ENCODE data around the gene PTPN4. TPM values are rescaled to one million over a fixed set of nuclear protein-coding genes. Genes with fewer than 3 reads are reported as not detected.

The PTPN4 gene, protein sequence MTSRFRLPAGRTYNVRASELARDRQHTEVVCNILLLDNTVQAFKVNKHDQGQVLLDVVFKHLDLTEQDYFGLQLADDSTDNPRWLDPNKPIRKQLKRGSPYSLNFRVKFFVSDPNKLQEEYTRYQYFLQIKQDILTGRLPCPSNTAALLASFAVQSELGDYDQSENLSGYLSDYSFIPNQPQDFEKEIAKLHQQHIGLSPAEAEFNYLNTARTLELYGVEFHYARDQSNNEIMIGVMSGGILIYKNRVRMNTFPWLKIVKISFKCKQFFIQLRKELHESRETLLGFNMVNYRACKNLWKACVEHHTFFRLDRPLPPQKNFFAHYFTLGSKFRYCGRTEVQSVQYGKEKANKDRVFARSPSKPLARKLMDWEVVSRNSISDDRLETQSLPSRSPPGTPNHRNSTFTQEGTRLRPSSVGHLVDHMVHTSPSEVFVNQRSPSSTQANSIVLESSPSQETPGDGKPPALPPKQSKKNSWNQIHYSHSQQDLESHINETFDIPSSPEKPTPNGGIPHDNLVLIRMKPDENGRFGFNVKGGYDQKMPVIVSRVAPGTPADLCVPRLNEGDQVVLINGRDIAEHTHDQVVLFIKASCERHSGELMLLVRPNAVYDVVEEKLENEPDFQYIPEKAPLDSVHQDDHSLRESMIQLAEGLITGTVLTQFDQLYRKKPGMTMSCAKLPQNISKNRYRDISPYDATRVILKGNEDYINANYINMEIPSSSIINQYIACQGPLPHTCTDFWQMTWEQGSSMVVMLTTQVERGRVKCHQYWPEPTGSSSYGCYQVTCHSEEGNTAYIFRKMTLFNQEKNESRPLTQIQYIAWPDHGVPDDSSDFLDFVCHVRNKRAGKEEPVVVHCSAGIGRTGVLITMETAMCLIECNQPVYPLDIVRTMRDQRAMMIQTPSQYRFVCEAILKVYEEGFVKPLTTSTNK
- total RNA-seq = 24.5 and 28.3 TPM in 2 replicates

GRCh38 chr2:119759451-119760236 is at the start of gene PTPN4:
TSS of gene PTPN4 (plus strand) at chr2:119759922. CDS start at chr2:119809854, 49,932 bp downstream.
- peak within 1 kb of the TSS; percentile 90 for H3K4me3 Mint-ChIP-seq
- peak; percentile 95 for DNase-seq (ENCODE audit: low spot score)
- H3K27me3 Mint-ChIP-seq (ENCODE audit: insufficient read depth) = peaks cover 3% of the 10 kb centered on the region
- intact Hi-C loops (cut with micrococcal nuclease) = loop anchor here (1.0 to 10.0 kb wide), 14 partner anchors 55 to 1945 kb away; partner anchors contain the start of genes C2orf76, DBI, DDX18 and EPB41L5
- H3K9me3 Mint-ChIP-seq = no peaks in the 10 kb centered on the region
- H3K27ac Mint-ChIP-seq = peak within 1 kb of the TSS; percentile 94
- H3K36me3 Mint-ChIP-seq (ENCODE audit: low read depth) = no peaks in the 10 kb centered on the region
- peaks cover 53% of the 10 kb centered on the region for H3K4me1 Mint-ChIP-seq (ENCODE audit: low read depth)

- intact Hi-C loops (cut with micrococcal nuclease) = no loop called here
- no peaks in the 10 kb centered on the region for H3K36me3 Mint-ChIP-seq (ENCODE audit: low read depth)
- H3K27me3 Mint-ChIP-seq (ENCODE audit: insufficient read depth) = peaks cover 2% of the 10 kb centered on the region
- H3K9me3 Mint-ChIP-seq = no peaks in the 10 kb centered on the region
- no peak overlapping the region for H3K4me3 Mint-ChIP-seq
- H3K4me1 Mint-ChIP-seq (ENCODE audit: low read depth) = no peaks in the 10 kb centered on the region
- no peak overlapping the region for H3K27ac Mint-ChIP-seq
- DNase-seq (ENCODE audit: low spot score) = no peak
These were observed 49.4 kb upstream of the PTPN4 start for GRCh38 chr2:119710281-119710680.

DNA sequence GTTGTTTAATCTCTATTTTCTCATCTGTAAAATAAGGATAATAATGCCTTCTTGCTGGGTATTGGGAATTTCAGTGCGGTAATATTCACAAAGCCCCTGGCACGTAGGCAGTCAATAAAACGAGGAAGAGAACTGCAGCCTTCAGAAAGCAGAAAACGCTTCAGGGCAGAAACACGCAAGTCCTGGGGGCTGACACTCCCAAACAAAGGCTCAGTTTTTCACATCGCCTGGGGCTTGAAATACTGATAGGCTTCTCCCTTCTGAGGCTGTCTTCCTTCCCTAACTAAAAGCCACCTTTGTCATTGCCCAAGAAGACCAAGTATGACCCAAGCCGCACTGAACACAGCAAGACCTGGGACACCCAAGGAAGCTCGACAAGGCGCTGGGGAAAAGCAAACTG is 48.4 kb upstream of the PTPN4 start:
- Mint-ChIP-seq H3K4me3 (no peak overlapping the region), H3K4me1 (ENCODE audit: low read depth) (no peaks in the 10 kb centered on the region), H3K27ac (no peak overlapping the region), H3K36me3 (ENCODE audit: low read depth) (no peaks in the 10 kb centered on the region), H3K27me3 (ENCODE audit: insufficient read depth) (peaks cover 4% of the 10 kb centered on the region), H3K9me3 (no peaks in the 10 kb centered on the region)
- DNase-seq (ENCODE audit: low spot score) = no peak
- intact Hi-C loops (cut with micrococcal nuclease) = no loop called here

GRCh38 chr2:119712571-119712970 is 47.2 kb upstream of the PTPN4 start:
- H3K4me3 Mint-ChIP-seq = no peak overlapping the region
- intact Hi-C loops (cut with micrococcal nuclease) = no loop called here
- no peaks in the 10 kb centered on the region for H3K36me3 Mint-ChIP-seq (ENCODE audit: low read depth)
- H3K27me3 Mint-ChIP-seq (ENCODE audit: insufficient read depth) = peaks cover 4% of the 10 kb centered on the region
- no peaks in the 10 kb centered on the region for H3K4me1 Mint-ChIP-seq (ENCODE audit: low read depth)
- H3K27ac Mint-ChIP-seq = no peak overlapping the region
- no peaks in the 10 kb centered on the region for H3K9me3 Mint-ChIP-seq
- DNase-seq (ENCODE audit: low spot score) = no peak

DNA sequence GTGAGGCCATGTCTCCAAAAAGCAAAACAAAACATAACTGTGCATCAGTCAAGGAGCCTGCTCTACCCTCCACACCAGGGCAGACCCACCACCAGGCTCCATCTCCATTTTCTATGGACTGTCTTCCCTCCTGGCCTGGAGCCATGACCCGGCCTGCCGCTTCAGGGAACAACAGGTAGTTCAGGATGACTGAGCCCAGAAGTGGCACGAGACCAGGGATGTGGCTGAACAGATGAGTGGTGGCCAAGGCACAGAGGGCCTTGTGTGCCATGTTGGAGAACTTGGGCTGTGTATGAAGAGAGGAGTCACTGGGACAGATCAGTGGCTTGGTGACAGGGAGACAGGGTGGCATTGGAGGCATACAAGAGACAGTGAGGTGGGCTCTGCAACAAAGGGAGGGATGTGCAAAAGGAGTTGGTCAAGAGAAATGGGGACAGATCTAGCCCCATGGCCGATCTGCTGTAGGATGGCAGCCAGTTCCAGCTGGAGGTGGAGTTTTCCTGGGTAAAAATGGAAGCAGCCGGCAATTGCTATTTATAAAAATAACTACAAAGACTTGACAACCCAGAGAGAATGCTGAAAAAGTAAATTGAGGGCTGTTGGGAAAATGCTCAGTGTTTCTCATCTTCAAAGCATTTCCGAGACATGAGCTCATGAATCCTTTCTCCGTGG is 45.8 kb upstream of the PTPN4 start:
- intact Hi-C loops (cut with micrococcal nuclease) = no loop called here
- H3K27ac Mint-ChIP-seq = peak overlapping the region; percentile 7
- H3K4me3 Mint-ChIP-seq = no peak overlapping the region
- H3K27me3 Mint-ChIP-seq (ENCODE audit: insufficient read depth) = peaks cover 4% of the 10 kb centered on the region
- peaks cover 4% of the 10 kb centered on the region for H3K4me1 Mint-ChIP-seq (ENCODE audit: low read depth)
- no peaks in the 10 kb centered on the region for H3K36me3 Mint-ChIP-seq (ENCODE audit: low read depth)
- no peaks in the 10 kb centered on the region for H3K9me3 Mint-ChIP-seq
- no peak for DNase-seq (ENCODE audit: low spot score)

- no peaks in the 10 kb centered on the region for H3K36me3 Mint-ChIP-seq (ENCODE audit: low read depth)
- H3K9me3 Mint-ChIP-seq = no peaks in the 10 kb centered on the region
- H3K4me1 Mint-ChIP-seq (ENCODE audit: low read depth) = peaks cover 4% of the 10 kb centered on the region
- intact Hi-C loops (cut with micrococcal nuclease) = no loop called here
- no peak for DNase-seq (ENCODE audit: low spot score)
- H3K27ac Mint-ChIP-seq = no peak overlapping the region
- peaks cover 4% of the 10 kb centered on the region for H3K27me3 Mint-ChIP-seq (ENCODE audit: insufficient read depth)
- no peak overlapping the region for H3K4me3 Mint-ChIP-seq
These were observed 44.1 kb upstream of the PTPN4 start for GRCh38 chr2:119715409-119716283.

- Mint-ChIP-seq H3K36me3 (ENCODE audit: low read depth) (no peaks in the 10 kb centered on the region), H3K4me1 (ENCODE audit: low read depth) (peaks cover 4% of the 10 kb centered on the region), H3K9me3 (no peaks in the 10 kb centered on the region), H3K4me3 (no peak overlapping the region), H3K27ac (no peak overlapping the region), H3K27me3 (ENCODE audit: insufficient read depth) (peaks cover 2% of the 10 kb centered on the region)
- no peak for DNase-seq (ENCODE audit: low spot score)
- intact Hi-C loops (cut with micrococcal nuclease) = no loop called here
These were observed 43.4 kb upstream of the PTPN4 start for GRCh38 chr2:119716284-119716672.

DNA sequence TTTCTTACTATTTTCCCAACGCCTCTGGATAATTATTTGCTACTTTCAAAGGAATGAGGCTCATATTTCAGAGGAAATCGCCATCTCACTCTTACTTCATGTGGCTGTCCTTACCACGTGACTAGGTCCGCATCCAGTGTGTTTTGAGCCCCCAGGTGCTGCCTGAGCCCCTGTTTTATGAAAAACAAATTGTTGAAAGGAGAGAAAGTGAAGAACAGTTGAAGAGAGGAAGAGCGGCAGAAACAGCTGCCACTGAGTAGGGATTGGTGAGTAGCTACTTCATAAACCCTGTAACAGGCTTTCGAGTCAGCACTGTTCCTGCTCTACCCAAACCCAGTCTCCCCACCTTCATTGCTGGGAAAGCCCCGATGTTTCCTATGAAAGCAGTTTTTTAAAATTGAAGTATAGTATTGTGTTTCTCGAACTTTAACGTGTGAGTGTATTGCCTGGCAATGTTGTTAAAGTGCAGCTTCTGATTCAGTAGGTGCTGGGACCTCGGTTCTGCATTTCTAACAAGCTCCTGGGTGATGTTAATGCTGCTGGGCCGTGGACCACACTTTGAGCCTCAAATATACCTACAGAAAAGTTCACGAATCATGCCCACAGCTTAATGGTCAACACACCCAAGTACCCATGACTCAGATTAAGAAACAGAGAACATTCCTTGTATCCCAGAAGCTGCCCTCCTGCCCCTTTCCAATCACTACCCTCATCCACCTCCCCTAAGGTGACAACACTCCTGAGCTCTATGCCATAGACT is 41.0 kb upstream of the PTPN4 start:
- H3K9me3 Mint-ChIP-seq = no peaks in the 10 kb centered on the region
- H3K27ac Mint-ChIP-seq = no peak overlapping the region
- H3K4me1 Mint-ChIP-seq (ENCODE audit: low read depth) = peaks cover 6% of the 10 kb centered on the region
- peaks cover 5% of the 10 kb centered on the region for H3K27me3 Mint-ChIP-seq (ENCODE audit: insufficient read depth)
- intact Hi-C loops (cut with micrococcal nuclease) = no loop called here
- no peak for DNase-seq (ENCODE audit: low spot score)
- no peaks in the 10 kb centered on the region for H3K36me3 Mint-ChIP-seq (ENCODE audit: low read depth)
- no peak overlapping the region for H3K4me3 Mint-ChIP-seq

GRCh38 chr2:119719261-119719627 is 40.5 kb upstream of the PTPN4 start:
- DNase-seq (ENCODE audit: low spot score) = no peak
- Mint-ChIP-seq H3K9me3 (no peaks in the 10 kb centered on the region), H3K4me1 (ENCODE audit: low read depth) (peaks cover 11% of the 10 kb centered on the region), H3K36me3 (ENCODE audit: low read depth) (no peaks in the 10 kb centered on the region), H3K4me3 (no peak overlapping the region), H3K27me3 (ENCODE audit: insufficient read depth) (peaks cover 5% of the 10 kb centered on the region), H3K27ac (no peak overlapping the region)
- intact Hi-C loops (cut with micrococcal nuclease) = no loop called here

DNA sequence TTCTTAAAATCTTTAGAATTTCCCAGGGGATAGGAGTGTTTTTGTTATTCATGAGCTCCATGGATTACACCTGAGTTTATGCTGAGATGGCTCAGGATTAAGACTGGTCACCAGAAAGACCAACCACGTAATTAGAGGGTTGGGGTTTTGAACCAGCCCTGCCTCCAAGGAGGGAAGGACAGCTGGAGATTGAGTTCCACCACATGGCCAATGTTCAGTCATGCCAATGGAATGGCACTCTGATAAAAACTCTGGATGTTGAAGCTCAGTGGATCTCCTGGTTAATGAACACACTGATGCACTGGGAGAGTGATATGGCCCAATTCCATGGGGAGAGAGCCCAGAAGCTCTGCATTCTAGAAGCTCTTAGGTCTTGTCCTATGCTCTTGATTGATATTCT is 38.7 kb upstream of the PTPN4 start:
- Mint-ChIP-seq H3K27me3 (ENCODE audit: insufficient read depth) (peaks cover 3% of the 10 kb centered on the region), H3K27ac (no peak overlapping the region), H3K36me3 (ENCODE audit: low read depth) (no peaks in the 10 kb centered on the region), H3K9me3 (no peaks in the 10 kb centered on the region), H3K4me3 (no peak overlapping the region), H3K4me1 (ENCODE audit: low read depth) (peaks cover 12% of the 10 kb centered on the region)
- no peak for DNase-seq (ENCODE audit: low spot score)
- intact Hi-C loops (cut with micrococcal nuclease) = no loop called here

- Mint-ChIP-seq H3K36me3 (ENCODE audit: low read depth) (no peaks in the 10 kb centered on the region), H3K27me3 (ENCODE audit: insufficient read depth) (peaks cover 3% of the 10 kb centered on the region), H3K4me1 (ENCODE audit: low read depth) (peaks cover 12% of the 10 kb centered on the region), H3K4me3 (no peak overlapping the region), H3K27ac (no peak overlapping the region), H3K9me3 (no peaks in the 10 kb centered on the region)
- intact Hi-C loops (cut with micrococcal nuclease) = no loop called here
- no peak for DNase-seq (ENCODE audit: low spot score)
These were observed 38.3 kb upstream of the PTPN4 start for GRCh38 chr2:119721462-119721861.

Measured in activated T-helper 1 cell treated with anti-CD3 and anti-CD28 coated beads, Interleukin-12 subunit alpha, Interleukin-12 subunit beta, Interleukin-2, Interleukin-4 antibody, amounts not matched to agents 30 ng/mL and 10 ng/mL and 1 ng/mL, durations not matched to agents 14 hours and 24 hours and 36 hours (primary cell).